Upper lobe of left lung (tissue), 4 donors: ENCODE results near the gene MMP8.

Source experiments
- CTCF ChIP-seq, 6 experiments: fragments of 450-650 bp in 4 of 6; fragments of 200-600 bp in 2 of 6; sonication (generic) in 2 of 6; IDR thresholded peaks; one replicate each; pipeline ENCODE4 v1.5.1; 2016 to 2019; ENCODE audit warnings: antibody characterized with exemption in 6 of 6
- EP300 ChIP-seq, 4 donors: sonication (generic); formaldehyde crosslinking; IDR thresholded peaks; one replicate each; pipeline ENCODE4 v1.5.1; 2017; ENCODE audit warnings: antibody characterized with exemption in 4 of 4, control low read depth in 2 of 4

- no peak for TF ChIP-seq CTCF (IDR thresholded peaks at IDR 0.05)
- TF ChIP-seq EP300 (IDR thresholded peaks at IDR 0.05), result no peak
Measured at GRCh38 chr11:102767800-102768199, 43.0 kb upstream of the MMP8 start.
